ENCODE data around the gene PLA2G12B.
"Not testable (repeated sequence)": the region's sequence is repeated elsewhere in the genome, so short reads cannot be mapped to it uniquely, and the experiment has no call there.

PLA2G12B gene

DNA sequence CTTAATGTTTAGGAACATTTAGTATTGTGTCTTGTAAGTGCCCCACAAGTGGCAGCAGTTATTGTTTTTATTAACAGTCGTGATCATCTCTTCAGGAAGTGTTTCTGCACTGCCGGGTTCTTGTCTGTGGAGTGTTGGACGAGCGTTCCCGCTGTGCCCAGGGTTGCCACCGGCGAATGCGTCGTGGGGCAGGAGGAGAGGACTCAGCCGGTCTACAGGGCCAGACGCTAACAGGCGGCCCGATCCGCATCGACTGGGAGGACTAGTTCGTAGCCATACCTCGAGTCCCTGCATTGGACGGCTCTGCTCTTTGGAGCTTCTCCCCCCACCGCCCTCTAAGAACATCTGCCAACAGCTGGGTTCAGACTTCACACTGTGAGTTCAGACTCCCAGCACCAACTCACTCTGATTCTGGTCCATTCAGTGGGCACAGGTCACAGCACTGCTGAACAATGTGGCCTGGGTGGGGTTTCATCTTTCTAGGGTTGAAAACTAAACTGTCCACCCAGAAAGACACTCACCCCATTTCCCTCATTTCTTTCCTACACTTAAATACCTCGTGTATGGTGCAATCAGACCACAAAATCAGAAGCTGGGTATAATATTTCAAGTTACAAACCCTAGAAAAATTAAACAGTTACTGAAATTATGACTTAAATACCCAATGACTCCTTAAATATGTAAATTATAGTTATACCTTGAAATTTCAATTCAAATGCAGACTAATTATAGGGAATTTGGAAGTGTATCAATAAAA is 22.2 kb downstream of the PLA2G12B start:
- Histone ChIP-seq H3K9me3 (ENCODE audit: control insufficient read depth, low read length) (no peaks in the 10 kb centered on the region), H3K36me3 (ENCODE audit: control insufficient read depth, insufficient read depth, low read length, severe bottlenecking) (no peaks in the 10 kb centered on the region), H3K9ac (ENCODE audit: low read length) (no peak overlapping the region), H3K27me3 (replicated peaks; ENCODE audit: control insufficient read depth, insufficient read depth, low read length) (no peaks in the 10 kb centered on the region), H3K4me3 (ENCODE audit: low read length) (no peak overlapping the region), H3K4me1 (ENCODE audit: control insufficient read depth, insufficient read depth, low read length) (peaks cover 5% of the 10 kb centered on the region)
- peak; percentile 57 for DNase-seq (ENCODE audit: low read depth)

DNA sequence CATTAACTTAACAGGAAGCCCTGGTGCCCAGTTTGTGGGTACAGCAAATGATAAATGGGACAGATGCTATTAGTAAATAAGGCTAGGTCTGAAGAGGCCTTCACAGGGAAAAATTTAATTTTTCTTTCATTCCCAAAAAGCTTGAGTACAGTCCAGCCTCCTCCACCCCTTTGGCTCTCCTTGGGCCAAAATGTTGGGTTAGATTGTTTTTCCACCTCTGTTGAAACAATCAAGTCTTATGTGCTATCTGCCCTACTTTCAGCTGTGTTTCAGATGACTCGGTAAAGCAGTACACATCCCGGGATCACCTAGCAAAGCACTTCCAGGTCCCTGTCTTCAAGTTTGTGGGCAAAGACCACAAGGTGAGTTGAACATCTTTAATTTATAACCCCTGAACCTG is 24.3 kb downstream of the PLA2G12B start:
- Histone ChIP-seq H3K9ac (ENCODE audit: low read length) (no peak overlapping the region), H3K4me3 (ENCODE audit: low read length) (no peak overlapping the region), H3K27me3 (replicated peaks; ENCODE audit: control insufficient read depth, insufficient read depth, low read length) (no peaks in the 10 kb centered on the region), H3K36me3 (ENCODE audit: control insufficient read depth, insufficient read depth, low read length, severe bottlenecking) (no peaks in the 10 kb centered on the region), H3K9me3 (ENCODE audit: control insufficient read depth, low read length) (no peaks in the 10 kb centered on the region), H3K4me1 (ENCODE audit: control insufficient read depth, insufficient read depth, low read length) (peaks cover 5% of the 10 kb centered on the region)
- no peak for DNase-seq (ENCODE audit: low read depth)

DNA sequence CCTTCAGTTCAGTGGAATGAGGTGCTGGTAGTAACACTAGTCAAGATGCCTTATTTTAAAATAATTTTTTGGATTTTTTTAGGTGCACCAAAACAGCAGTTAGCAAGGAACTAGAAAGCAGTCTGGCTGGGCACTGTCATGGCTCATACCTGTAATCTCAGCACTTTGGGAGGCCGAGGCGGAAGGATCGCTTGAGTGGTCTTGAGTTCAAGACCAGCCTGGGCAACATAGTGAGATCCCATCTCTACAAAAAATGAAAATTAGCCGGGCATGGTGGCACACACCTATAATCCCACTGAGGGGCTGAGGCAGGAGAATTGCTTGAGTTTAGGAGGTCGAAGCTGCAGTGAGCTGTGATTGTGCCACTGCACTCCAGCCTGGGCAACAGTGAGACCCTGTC is 25.8 kb downstream of the PLA2G12B start:
- no peak overlapping the region for H3K9ac ChIP-seq (ENCODE audit: low read length)
- H3K4me1 ChIP-seq (ENCODE audit: control insufficient read depth, insufficient read depth, low read length): peaks cover 5% of the 10 kb centered on the region
- H3K4me3 ChIP-seq (ENCODE audit: low read length): no peak overlapping the region
- no peaks in the 10 kb centered on the region for H3K36me3 ChIP-seq (ENCODE audit: control insufficient read depth, insufficient read depth, low read length, severe bottlenecking)
- no peaks in the 10 kb centered on the region for H3K9me3 ChIP-seq (ENCODE audit: control insufficient read depth, low read length)
- no peaks in the 10 kb centered on the region for H3K27me3 ChIP-seq (replicated peaks; ENCODE audit: control insufficient read depth, insufficient read depth, low read length)
- no peak for DNase-seq (ENCODE audit: low read depth)

DNA sequence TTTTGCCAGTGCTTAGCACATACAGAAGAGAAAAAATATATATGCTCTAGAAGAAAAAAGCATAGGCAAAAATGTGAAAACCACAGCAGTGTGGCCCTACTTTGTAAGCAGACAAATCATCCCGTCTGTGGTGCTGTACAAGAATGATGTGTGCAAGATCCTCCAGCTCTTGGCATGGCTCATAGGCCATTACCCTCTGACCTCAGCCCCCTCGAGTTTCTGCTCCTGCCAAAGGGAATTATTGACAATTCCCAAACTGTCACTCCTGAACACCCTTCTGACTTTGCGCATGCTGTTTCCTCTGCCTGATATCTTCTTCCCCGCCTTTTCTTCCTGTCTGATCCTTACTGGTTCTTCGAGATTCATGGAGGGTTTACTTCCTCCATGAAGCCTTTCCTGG is 27.1 kb downstream of the PLA2G12B start:
- Histone ChIP-seq H3K27me3 (replicated peaks; ENCODE audit: control insufficient read depth, insufficient read depth, low read length) (no peaks in the 10 kb centered on the region), H3K4me1 (ENCODE audit: control insufficient read depth, insufficient read depth, low read length) (peaks cover 5% of the 10 kb centered on the region), H3K36me3 (ENCODE audit: control insufficient read depth, insufficient read depth, low read length, severe bottlenecking) (no peaks in the 10 kb centered on the region), H3K4me3 (ENCODE audit: low read length) (no peak overlapping the region), H3K9ac (ENCODE audit: low read length) (no peak overlapping the region), H3K9me3 (ENCODE audit: control insufficient read depth, low read length) (no peaks in the 10 kb centered on the region)
- DNase-seq (ENCODE audit: low read depth): no peak

DNA sequence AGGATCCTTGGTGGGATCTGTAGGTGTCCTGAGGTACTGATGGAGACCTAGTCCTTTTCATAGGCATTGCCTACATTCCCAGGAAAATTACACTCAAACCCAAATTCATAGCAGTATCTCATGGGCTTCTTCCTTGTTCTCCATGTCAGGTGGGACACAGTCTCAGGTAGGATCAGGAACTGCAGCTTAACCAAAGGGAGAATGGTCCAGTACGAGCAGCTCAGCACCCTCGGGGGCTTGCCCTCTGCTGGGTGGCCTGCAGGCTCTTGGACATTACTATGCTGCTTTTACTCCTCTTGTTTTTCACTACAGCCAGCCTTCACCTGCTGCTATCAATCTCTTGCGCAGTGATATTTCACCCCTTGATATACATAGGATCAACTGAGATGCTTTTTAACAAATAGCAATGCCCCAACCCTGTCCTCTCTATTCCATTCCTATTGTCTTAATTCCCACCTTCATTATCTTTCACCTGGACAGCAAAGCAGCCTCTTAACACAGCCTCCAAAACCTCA is 28.6 kb downstream of the PLA2G12B start:
- Histone ChIP-seq H3K27me3 (replicated peaks; ENCODE audit: control insufficient read depth, insufficient read depth, low read length) (no peaks in the 10 kb centered on the region), H3K9ac (ENCODE audit: low read length) (no peak overlapping the region), H3K4me1 (ENCODE audit: control insufficient read depth, insufficient read depth, low read length) (peaks cover 5% of the 10 kb centered on the region), H3K4me3 (ENCODE audit: low read length) (no peak overlapping the region), H3K36me3 (ENCODE audit: control insufficient read depth, insufficient read depth, low read length, severe bottlenecking) (no peaks in the 10 kb centered on the region), H3K9me3 (ENCODE audit: control insufficient read depth, low read length) (peaks cover 3% of the 10 kb centered on the region)
- DNase-seq (ENCODE audit: low read depth): no peak

DNA sequence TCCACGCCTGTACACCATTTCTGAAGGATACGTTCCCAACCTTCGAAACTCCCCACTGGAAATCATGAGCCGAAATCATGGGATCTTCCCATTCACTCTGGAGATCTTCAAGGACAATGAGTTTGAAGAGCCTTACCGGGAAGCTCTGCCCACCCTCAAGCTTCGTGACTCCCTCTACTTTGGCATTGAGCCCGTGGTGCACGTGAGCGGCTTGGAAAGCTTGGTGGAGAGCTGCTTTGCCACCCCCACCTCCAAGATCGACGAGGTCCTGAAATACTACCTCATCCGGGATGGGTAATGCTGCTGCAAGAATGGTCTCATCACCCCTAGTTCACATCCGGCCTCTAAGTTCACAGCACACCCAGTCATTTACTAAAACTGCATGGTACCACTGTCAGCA is 30.3 kb downstream of the PLA2G12B start:
- no peaks in the 10 kb centered on the region for H3K36me3 ChIP-seq (ENCODE audit: control insufficient read depth, insufficient read depth, low read length, severe bottlenecking)
- H3K27me3 ChIP-seq (replicated peaks; ENCODE audit: control insufficient read depth, insufficient read depth, low read length): no peaks in the 10 kb centered on the region
- peaks cover 5% of the 10 kb centered on the region for H3K9me3 ChIP-seq (ENCODE audit: control insufficient read depth, low read length)
- no peak for DNase-seq (ENCODE audit: low read depth)
- H3K9ac ChIP-seq (ENCODE audit: low read length): no peak overlapping the region
- H3K4me3 ChIP-seq (ENCODE audit: low read length): no peak overlapping the region
- H3K4me1 ChIP-seq (ENCODE audit: control insufficient read depth, insufficient read depth, low read length): no peaks in the 10 kb centered on the region

DNA sequence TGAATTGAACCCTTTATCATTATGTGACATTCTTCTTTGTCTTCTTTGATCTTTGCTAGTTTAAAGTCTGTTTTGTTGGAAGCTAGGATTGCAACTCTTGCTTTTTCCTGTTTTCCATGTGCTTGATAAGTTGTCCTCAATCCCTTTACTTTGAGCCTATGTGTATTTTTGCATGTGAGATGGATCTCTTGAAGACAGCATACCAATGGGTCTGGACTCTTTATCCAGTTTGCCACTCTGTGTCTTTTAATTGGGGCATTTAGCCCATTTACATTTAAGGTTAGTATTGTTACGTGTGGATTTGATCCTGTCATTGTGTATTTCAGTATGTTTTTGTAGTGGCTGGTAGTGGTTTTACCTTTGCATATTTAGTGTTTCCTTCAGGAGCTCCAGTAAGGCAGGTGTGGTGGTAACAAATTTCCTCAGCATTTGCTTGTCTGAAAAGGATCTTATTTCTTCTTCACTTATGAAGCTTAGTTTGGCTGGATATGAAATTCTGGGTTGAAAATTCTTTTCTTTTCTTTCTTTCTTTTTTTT is 33.4 kb downstream of the PLA2G12B start:
- not testable (repeated sequence) for DNase-seq (ENCODE audit: low read depth); H3K4me1 ChIP-seq (ENCODE audit: control insufficient read depth, insufficient read depth, low read length); H3K27me3 ChIP-seq (replicated peaks; ENCODE audit: control insufficient read depth, insufficient read depth, low read length); H3K9me3 ChIP-seq (ENCODE audit: control insufficient read depth, low read length); H3K36me3 ChIP-seq (ENCODE audit: control insufficient read depth, insufficient read depth, low read length, severe bottlenecking); H3K9ac ChIP-seq (ENCODE audit: low read length); H3K4me3 ChIP-seq (ENCODE audit: low read length)

DNA sequence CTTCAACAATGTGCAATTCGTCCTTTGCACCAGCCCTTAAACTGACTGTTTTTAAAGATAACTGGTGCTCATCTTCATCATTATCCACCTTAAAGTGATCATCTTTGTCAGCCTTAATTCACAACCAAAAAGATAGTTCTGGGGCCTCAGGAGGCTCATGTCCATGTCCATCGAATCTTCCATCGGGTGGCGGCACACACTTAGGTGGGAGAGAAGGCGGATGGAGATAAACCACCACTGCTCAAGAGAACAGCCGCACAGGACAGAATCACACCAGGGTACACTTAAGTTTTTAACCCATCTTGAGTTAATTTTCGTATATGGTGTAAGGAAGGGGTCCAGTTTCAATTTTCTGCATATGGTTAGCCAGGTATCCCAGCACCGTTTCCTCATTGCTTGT is 36.3 kb downstream of the PLA2G12B start:
- Histone ChIP-seq H3K9ac (ENCODE audit: low read length) (no peak overlapping the region), H3K4me1 (ENCODE audit: control insufficient read depth, insufficient read depth, low read length) (no peaks in the 10 kb centered on the region), H3K4me3 (ENCODE audit: low read length) (no peak overlapping the region), H3K9me3 (ENCODE audit: control insufficient read depth, low read length) (peaks cover 5% of the 10 kb centered on the region), H3K27me3 (replicated peaks; ENCODE audit: control insufficient read depth, insufficient read depth, low read length) (no peaks in the 10 kb centered on the region), H3K36me3 (ENCODE audit: control insufficient read depth, insufficient read depth, low read length, severe bottlenecking) (no peaks in the 10 kb centered on the region)
- DNase-seq (ENCODE audit: low read depth): no peak

DNA sequence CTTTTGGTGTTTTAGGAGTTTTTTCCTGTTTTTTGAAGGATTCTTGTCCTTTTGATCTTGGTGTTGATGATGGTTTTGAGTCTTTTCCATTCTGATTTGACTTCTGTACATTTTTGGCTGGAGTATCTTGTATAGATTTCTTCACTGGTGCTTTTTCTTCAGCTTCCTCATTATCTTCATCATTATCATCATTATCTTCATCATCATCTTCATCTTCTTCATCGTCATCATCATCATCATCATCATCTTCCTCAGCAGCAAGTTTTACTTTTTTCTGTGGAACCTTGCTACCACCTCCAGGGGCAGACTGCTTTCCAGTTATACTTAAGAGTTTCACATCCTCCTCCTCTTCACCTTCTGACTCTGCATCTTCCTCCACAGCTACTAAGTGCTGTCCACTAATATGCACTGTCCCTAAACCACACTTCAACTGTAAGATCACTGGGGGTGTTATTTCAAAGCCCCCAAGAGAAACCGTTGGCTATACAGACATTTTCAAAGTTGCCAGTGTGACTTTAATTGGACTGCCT is 36.7 kb downstream of the PLA2G12B start:
- not testable (repeated sequence) for H3K4me1 ChIP-seq (ENCODE audit: control insufficient read depth, insufficient read depth, low read length); H3K4me3 ChIP-seq (ENCODE audit: low read length); H3K36me3 ChIP-seq (ENCODE audit: control insufficient read depth, insufficient read depth, low read length, severe bottlenecking); DNase-seq (ENCODE audit: low read depth); H3K9ac ChIP-seq (ENCODE audit: low read length); H3K27me3 ChIP-seq (replicated peaks; ENCODE audit: control insufficient read depth, insufficient read depth, low read length); H3K9me3 ChIP-seq (ENCODE audit: control insufficient read depth, low read length)

DNA sequence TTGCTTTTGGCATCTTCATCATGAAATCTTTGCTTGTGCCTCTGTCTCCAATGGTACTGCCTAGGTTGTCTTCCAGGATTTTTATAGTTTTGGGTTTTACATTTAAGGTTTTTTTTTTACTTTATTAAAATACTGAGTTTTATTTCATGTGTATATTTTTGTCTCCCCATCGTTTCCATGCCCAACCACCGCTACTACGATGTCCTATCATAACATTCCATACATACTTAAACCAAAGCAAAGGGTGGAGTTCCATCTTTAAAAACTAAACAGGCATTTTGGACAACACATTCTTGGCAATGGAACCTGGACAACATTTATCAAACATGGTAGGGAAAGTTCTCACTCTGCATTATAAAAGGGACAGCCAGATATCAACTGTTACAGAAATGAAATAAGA is 37.4 kb downstream of the PLA2G12B start:
- H3K36me3 ChIP-seq (ENCODE audit: control insufficient read depth, insufficient read depth, low read length, severe bottlenecking); H3K9me3 ChIP-seq (ENCODE audit: control insufficient read depth, low read length); H3K4me1 ChIP-seq (ENCODE audit: control insufficient read depth, insufficient read depth, low read length); H3K27me3 ChIP-seq (replicated peaks; ENCODE audit: control insufficient read depth, insufficient read depth, low read length); H3K9ac ChIP-seq (ENCODE audit: low read length); H3K4me3 ChIP-seq (ENCODE audit: low read length): not testable (repeated sequence)
- DNase-seq (ENCODE audit: low read depth): peak; percentile 19

DNA sequence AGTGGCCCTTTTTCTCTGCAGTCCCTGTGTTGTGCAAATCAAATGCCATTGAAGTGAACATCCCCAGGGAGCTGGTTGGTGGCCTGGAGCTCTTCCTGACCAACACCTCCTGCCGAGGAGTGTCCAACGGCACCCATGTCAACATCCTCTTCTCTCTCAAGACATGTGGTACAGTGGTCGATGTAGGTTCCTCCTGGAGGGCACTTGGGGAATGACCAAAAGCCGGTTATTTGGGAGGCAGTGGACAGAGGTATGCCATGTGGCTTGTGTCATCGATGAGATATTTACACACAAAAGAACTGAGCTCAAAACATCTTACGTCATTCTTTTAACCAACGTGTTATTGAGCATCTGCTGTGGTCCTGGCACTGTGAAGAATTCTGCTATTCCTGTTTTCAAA is 41.3 kb downstream of the PLA2G12B start:
- DNase-seq (ENCODE audit: low read depth): no peak
- Histone ChIP-seq H3K36me3 (ENCODE audit: control insufficient read depth, insufficient read depth, low read length, severe bottlenecking) (no peaks in the 10 kb centered on the region), H3K4me3 (ENCODE audit: low read length) (no peak overlapping the region), H3K27me3 (replicated peaks; ENCODE audit: control insufficient read depth, insufficient read depth, low read length) (no peaks in the 10 kb centered on the region), H3K9ac (ENCODE audit: low read length) (no peak overlapping the region), H3K4me1 (ENCODE audit: control insufficient read depth, insufficient read depth, low read length) (no peaks in the 10 kb centered on the region), H3K9me3 (ENCODE audit: control insufficient read depth, low read length) (no peaks in the 10 kb centered on the region)
